Measurements from ENCODE around the gene DCLRE1C. TPM values are rescaled to one million over a fixed set of nuclear protein-coding genes. Genes with fewer than 3 reads are reported as not detected.

The DCLRE1C gene
- total and polyA plus RNA-seq, 9 of the 15 experiments (the other 6 are each of a cell fraction or from before 2014, with no cell fraction given): 8.8 to 22.2 (median 13.9) TPM

- no peak for TF ChIP-seq MECOM (CRISPR knock-in tag; IDR thresholded peaks at IDR 0.05)
- no peak for TF ChIP-seq ZNF764 (CRISPR knock-in tag; IDR thresholded peaks at IDR 0.05; ENCODE audit: low read depth)
- TF ChIP-seq NFIC (IDR thresholded peaks at IDR 0.05): no peak
- no peak for TF ChIP-seq MXD1 (CRISPR knock-in tag; IDR thresholded peaks at IDR 0.05; ENCODE audit: borderline replicate concordance, poor library complexity, severe bottlenecking)
- TF ChIP-seq SREBF1 (IDR thresholded peaks at IDR 0.05; ENCODE audit: borderline replicate concordance, low read depth, low read length): no peak
- TF ChIP-seq MNT (conservative IDR thresholded peaks at IDR 0.05): peak in 1 of 2 experiments; percentile 19; a peak in 1 of 4 replicates
- peak; percentile 58 for TF ChIP-seq PCBP1 (IDR thresholded peaks at IDR 0.05; ENCODE audit: low read depth, low read length, poor library complexity, severe bottlenecking)
- TF ChIP-seq AFF1 (IDR thresholded peaks at IDR 0.05; ENCODE audit: low read depth in 1 of 2, partially characterized antibody in 2 of 2): no peak
- no peak for TF ChIP-seq BACH1 (tag; IDR thresholded peaks at IDR 0.05)
- TF ChIP-seq SNIP1 (IDR thresholded peaks at IDR 0.05; ENCODE audit: low read depth): no peak
- TF ChIP-seq ZNF133 (CRISPR knock-in tag; IDR thresholded peaks at IDR 0.05): no peak
- TF ChIP-seq HBP1 (CRISPR knock-in tag; IDR thresholded peaks at IDR 0.05): peak; percentile 5; the same call in 1 of the 2 replicates
- TF ChIP-seq ESRRB (CRISPR knock-in tag; IDR thresholded peaks at IDR 0.05; ENCODE audit: borderline replicate concordance): no peak
- TF ChIP-seq ZNF217 (CRISPR knock-in tag; IDR thresholded peaks at IDR 0.05): no peak
Observed at GRCh38 chr10:14879124-14879927, 74.6 kb downstream of the DCLRE1C start (continued).
